HFF-Myc (cell line): ENCODE results near the gene CYB5R4.

Experiments used
- DNase-seq: peaks from one replicate; pipeline ENCODE4 v3.0.0-alpha.2; 2011; ENCODE audit warnings: low read depth; ENCODE audit errors: extremely low read depth
- H3K4me3 ChIP-seq: replicated peaks from 2 replicates; pipeline ENCODE4 v1.5.1; 2011; ENCODE audit warnings: low read depth, mild to moderate bottlenecking, control low read depth, low read length
- CTCF ChIP-seq: IDR thresholded peaks from 2 replicates; pipeline ENCODE4 v1.5.1; 2012; ENCODE audit warnings: mild to moderate bottlenecking, low read depth, low read length, control low read depth; ENCODE audit errors: missing control alignments

The CYB5R4 gene

GRCh38 chr6:83954371-83954770, 94.9 kb downstream of the CYB5R4 start:
- H3K4me3 ChIP-seq: no peak overlapping the region
- TF ChIP-seq CTCF: no peak
- DNase-seq: no peak

- no peak overlapping the region for H3K4me3 ChIP-seq
- TF ChIP-seq CTCF: no peak
- peak; percentile 62 for DNase-seq
Observed at GRCh38 chr6:83958241-83958685, 98.8 kb downstream of the CYB5R4 start.

GRCh38 chr6:83960664-83961063, 101.2 kb downstream of the CYB5R4 start:
- TF ChIP-seq CTCF: no peak
- H3K4me3 ChIP-seq: no peak overlapping the region
- DNase-seq: no peak

- H3K4me3 ChIP-seq: no peak overlapping the region
- DNase-seq: no peak
- no peak for TF ChIP-seq CTCF
Observed at GRCh38 chr6:83962582-83962981, 103.1 kb downstream of the CYB5R4 start.

- no peak for DNase-seq
- no peak overlapping the region for H3K4me3 ChIP-seq
- no peak for TF ChIP-seq CTCF
Observed at GRCh38 chr6:83966539-83966938, 107.0 kb downstream of the CYB5R4 start.

GRCh38 chr6:83970582-83970981, 111.1 kb downstream of the CYB5R4 start:
- no peak for DNase-seq
- no peak overlapping the region for H3K4me3 ChIP-seq
- no peak for TF ChIP-seq CTCF

- no peak for DNase-seq
- H3K4me3 ChIP-seq: no peak overlapping the region
- no peak for TF ChIP-seq CTCF
Observed at GRCh38 chr6:83974409-83975050, 115.0 kb downstream of the CYB5R4 start.
